Epithelial cell of proximal tubule (primary cell): ENCODE results near the gene SIAH3. TPM values are rescaled to one million over a fixed set of nuclear protein-coding genes. Genes with fewer than 3 reads are reported as not detected.

Experiments used
- DNase-seq: peaks from one replicate; pipeline ENCODE4 v3.0.0-alpha.2; 2011; ENCODE audit warnings: low read depth
- H3K4me3 ChIP-seq: 2 replicates; pipeline ENCODE4 v1.5.1; 2011; ENCODE audit warnings: low read depth, mild to moderate bottlenecking, low read length
- total RNA-seq: library from RNA; depleted of rRNA; stranded (reverse); fragments of >200 nt; gene quantifications from 2 replicates; pipeline ENCODE4 v1.2.3, GENCODE V29; 2015
- TF ChIP-seq, protein P1 (sequence below): conservative IDR thresholded peaks from 2 replicates; pipeline ENCODE4 v1.5.1; 2012; ENCODE audit warnings: low read depth, mild to moderate bottlenecking, low read length

SIAH3 gene
- total RNA-seq, 1 donor from 2014 or later: 0.23 TPM

DNA sequence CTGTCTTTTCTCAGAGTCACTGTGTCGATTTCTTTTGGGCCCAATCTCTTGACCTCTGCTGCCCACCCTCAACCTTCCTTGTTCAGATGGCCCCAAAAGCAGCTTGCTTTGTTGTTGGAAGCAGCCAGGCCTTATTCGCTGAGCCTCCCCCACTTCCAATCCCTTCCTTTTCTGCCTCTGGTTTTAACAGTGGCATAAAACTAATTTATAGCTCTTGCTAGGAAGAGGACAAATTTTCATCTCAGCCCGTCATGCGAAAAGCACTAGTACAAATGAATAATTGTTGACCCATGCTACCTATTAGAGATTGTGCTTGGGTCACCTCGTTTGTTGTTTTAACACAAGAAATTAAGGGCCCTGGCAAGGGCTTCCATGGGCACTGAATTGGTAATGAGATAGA is 51.1 kb downstream of the SIAH3 start:
- TF ChIP-seq, protein P1, sequence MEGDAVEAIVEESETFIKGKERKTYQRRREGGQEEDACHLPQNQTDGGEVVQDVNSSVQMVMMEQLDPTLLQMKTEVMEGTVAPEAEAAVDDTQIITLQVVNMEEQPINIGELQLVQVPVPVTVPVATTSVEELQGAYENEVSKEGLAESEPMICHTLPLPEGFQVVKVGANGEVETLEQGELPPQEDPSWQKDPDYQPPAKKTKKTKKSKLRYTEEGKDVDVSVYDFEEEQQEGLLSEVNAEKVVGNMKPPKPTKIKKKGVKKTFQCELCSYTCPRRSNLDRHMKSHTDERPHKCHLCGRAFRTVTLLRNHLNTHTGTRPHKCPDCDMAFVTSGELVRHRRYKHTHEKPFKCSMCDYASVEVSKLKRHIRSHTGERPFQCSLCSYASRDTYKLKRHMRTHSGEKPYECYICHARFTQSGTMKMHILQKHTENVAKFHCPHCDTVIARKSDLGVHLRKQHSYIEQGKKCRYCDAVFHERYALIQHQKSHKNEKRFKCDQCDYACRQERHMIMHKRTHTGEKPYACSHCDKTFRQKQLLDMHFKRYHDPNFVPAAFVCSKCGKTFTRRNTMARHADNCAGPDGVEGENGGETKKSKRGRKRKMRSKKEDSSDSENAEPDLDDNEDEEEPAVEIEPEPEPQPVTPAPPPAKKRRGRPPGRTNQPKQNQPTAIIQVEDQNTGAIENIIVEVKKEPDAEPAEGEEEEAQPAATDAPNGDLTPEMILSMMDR: no peak
- H3K4me3 ChIP-seq: no peak overlapping the region
- DNase-seq: no peak

- no peak for DNase-seq
- TF ChIP-seq, protein P1: no peak
- no peak overlapping the region for H3K4me3 ChIP-seq
Measured at GRCh38 chr13:45799451-45799850, 52.1 kb downstream of the SIAH3 start.

DNA sequence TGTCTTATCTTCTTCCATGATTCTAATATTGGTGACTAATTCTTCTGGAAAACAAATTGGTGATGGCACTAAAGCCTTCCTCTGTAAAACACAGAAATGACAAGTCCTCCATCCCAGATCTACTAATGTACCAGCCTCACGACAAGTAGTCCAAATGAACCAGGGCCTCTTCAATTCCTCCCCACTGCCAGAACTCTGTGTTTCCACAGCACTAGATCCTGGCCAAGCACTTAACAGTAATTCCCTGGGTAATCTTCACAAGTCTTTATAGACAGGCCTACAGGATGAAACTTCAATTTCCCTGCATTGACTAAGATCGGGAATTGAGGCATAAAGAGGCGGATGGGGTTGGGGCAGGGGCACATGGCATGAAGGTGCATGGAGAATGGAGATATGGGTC is 52.7 kb downstream of the SIAH3 start:
- DNase-seq: no peak
- TF ChIP-seq, protein P1: no peak
- no peak overlapping the region for H3K4me3 ChIP-seq

GRCh38 chr13:45796426-45797235 is 54.9 kb downstream of the SIAH3 start:
- no peak for DNase-seq
- TF ChIP-seq, protein P1: no peak

DNA sequence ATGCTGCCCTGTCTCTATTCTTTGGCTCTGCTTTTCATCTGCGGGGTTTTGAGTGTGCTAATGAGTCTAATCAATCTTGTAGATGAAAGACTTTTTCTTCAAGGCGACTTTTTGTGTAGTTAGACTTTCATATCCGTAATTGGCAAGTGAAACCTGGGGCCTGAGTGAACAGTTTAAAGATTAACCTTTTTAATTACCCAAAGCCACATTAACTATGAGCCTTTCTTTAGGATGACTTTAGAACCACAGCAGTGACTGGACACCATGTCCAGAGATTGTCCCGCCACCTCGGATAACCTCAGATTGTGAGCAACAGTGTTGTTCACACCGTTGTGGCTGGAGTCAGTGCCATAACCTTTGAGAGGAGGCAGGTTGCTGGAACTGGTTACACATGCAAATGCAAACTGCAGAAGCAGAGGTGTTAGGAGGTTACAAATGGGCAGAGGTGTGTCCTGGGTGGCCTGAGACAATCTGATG is 58.7 kb downstream of the SIAH3 start:
- TF ChIP-seq, protein P1: no peak
- DNase-seq: no peak
- no peak overlapping the region for H3K4me3 ChIP-seq

More at GRCh38 chr13:45796426-45797235, 54.9 kb downstream of the SIAH3 start:
- H3K4me3 ChIP-seq: no peak overlapping the region

DNA sequence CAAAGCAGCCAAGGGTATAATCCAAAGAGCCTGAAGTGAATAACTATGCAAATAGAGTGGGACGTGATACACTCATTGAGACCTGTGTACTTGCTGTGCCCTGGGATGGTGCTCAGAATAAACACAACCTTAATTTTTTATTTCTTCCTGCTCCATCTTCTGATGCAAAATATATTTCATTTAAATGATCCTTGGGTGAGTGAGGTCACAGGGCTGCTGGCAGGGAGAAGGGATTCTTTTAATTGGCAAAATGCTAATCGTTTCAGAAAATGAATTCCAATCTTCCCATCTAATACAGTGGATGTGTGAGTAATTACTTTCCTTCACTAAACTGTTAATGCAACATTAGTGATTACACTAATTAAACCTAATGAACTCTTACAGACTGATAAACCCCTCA is 63.5 kb downstream of the SIAH3 start:
- TF ChIP-seq, protein P1: no peak
- H3K4me3 ChIP-seq: no peak overlapping the region
- DNase-seq: no peak

DNA sequence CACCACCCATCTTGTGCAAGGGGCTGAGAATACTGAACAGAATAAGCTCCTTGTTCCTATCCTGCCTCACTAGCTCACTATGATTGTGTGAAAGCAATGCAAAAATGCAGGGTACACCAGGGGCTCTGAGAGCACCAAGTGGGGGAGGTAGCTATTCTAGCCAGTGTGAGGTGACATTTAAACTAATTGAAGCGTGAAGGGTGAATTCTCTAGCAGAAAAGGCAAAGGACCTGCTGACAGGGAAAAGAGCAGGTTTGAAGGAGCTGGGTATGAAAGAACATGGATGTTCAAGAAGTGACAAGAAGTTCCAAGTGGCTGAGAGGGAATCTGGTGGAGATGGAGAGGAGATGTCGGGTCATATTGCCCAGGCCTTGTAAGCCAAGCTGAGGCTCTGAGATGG is 64.2 kb downstream of the SIAH3 start:
- TF ChIP-seq, protein P1: no peak
- no peak overlapping the region for H3K4me3 ChIP-seq
- DNase-seq: no peak
